SK-N-SH treated with all-trans-retinoic acid at 6 μM for 48 hours (cell line): ENCODE data around the gene CARTPT.

Experiments used
- ARNTL ChIP-seq: fragments of 450-650 bp; formaldehyde crosslinking; IDR thresholded peaks from 2 replicates; pipeline ENCODE4 v1.5.0; 2020; ENCODE audit warnings: low read depth, mild to moderate bottlenecking, moderate library complexity, borderline replicate concordance
- ISL1 ChIP-seq: fragments of 250-450 bp; sonication (Bioruptor Pico); IDR thresholded peaks from 2 replicates; pipeline ENCODE4 v2.1.2; 2022; ENCODE audit warnings: mild to moderate bottlenecking, moderate library complexity
- OSR1 ChIP-seq: fragments of 250-450 bp; sonication (Bioruptor Pico); IDR thresholded peaks from 2 replicates; pipeline ENCODE4 v1.8.0; 2022; ENCODE audit warnings: moderate library complexity, mild to moderate bottlenecking, inconsistent platforms
- RARB ChIP-seq: fragments of 250-450 bp; sonication (Bioruptor Pico); IDR thresholded peaks from 2 replicates; pipeline ENCODE4 v1.8.0; 2021; ENCODE audit warnings: mild to moderate bottlenecking, moderate library complexity
- ZC3H10 ChIP-seq: fragments of 250-450 bp; sonication (Bioruptor Pico); IDR thresholded peaks from 2 replicates; pipeline ENCODE4 v1.5.1; 2021; ENCODE audit warnings: mild to moderate bottlenecking, moderate library complexity
- ZFP3 ChIP-seq: fragments of 250-450 bp; sonication (Bioruptor Pico); IDR thresholded peaks from 2 replicates; pipeline ENCODE4 v1.5.0; 2020; ENCODE audit warnings: mild to moderate bottlenecking, moderate library complexity

DNA sequence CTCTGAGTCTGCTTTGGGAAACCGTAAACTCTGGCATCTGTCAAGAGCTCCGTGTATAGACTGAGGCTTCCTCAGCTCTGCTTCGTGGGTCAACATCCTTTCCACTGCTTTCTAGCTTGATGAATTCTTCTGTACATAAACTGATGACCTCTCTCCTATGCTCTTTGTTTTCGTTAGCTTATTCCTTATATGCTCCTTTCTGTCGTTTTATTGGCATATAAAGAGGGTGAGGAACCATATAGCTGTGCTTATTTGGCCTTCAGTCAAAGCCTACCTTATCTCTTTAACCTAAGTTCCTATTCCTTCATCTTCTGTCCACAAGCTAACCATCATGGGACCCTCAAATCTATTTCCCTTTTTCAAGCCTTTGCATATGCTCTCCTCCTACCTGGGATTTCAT, 39.4 kb upstream of the CARTPT start:
- TF ChIP-seq OSR1 (CRISPR knock-in tag) (no peak), RARB (CRISPR knock-in tag) (no peak), ZC3H10 (CRISPR knock-in tag) (no peak), ZFP3 (CRISPR knock-in tag) (no peak), ISL1 (no peak), ARNTL (no peak)
